GM12892 (cell line): ENCODE results near the gene MUCL1.

Experiments
- POLR2A ChIP-seq: IDR thresholded peaks from 2 replicates; pipeline ENCODE4 v1.6.1; 2011; ENCODE audit warnings: low read depth, low read length, control low read depth
- POLR2AphosphoS5 ChIP-seq: IDR thresholded peaks from 2 replicates; pipeline ENCODE4 v1.6.1; 2011; ENCODE audit warnings: low read depth, low read length, control low read depth
- TAF1 ChIP-seq: IDR thresholded peaks from 2 replicates; pipeline ENCODE4 v1.6.1; 2011; ENCODE audit warnings: low read depth, mild to moderate bottlenecking, control low read depth, low read length, borderline replicate concordance

GRCh38 chr12:54879150-54879549 lies 24.8 kb downstream of the MUCL1 start:
- TF ChIP-seq POLR2A (no peak), POLR2AphosphoS5 (no peak), TAF1 (no peak)
